ENCODE data around the gene PCAT7.
"Not testable (repeated sequence)": the region's sequence is repeated elsewhere in the genome, so short reads cannot be mapped to it uniquely, and the experiment has no call there.

Gene PCAT7

GRCh38 chr9:94554439-94555331, at the start of gene PCAT7:
TSS of gene PCAT7 (plus strand) at chr9:94555083.
- DNase-seq (ENCODE audit: low read depth): no peak

- not testable (repeated sequence) for DNase-seq (ENCODE audit: low read depth)
Observed at GRCh38 chr9:94506370-94506769, 48.5 kb upstream of the PCAT7 start.

DNA sequence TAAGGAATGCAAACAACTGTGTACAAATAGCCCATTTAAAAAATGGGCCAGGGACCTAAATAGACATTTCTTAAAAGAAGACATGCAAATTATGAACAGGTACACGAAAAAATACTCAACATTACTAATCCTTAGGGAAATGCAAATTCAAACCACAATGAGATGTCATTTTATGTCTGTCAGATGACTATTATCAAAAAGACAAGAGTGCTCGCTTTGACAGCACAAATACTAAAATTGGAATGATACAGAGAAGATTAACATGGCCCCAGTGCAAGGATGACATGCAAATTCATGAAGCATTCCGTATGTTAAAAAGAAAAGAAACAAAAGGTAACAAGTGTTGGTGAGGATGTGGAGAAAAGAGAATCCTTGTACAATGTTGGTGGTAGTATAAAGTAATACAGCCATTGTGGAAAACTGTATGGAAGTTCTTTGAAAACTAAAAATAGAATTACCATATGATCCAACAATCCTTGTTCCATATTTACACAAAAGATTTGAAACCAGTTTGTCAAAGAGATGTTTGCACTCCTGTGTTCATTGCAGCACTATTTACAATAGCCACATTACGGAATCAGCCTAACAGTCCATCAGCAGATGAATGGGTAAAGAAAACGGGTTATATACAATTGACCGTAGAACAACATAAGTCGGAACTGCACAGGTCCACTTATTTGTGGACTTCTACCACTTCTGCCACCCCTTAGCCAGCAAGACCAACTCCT, 47.2 kb upstream of the PCAT7 start:
- no peak for DNase-seq (ENCODE audit: low read depth)

DNA sequence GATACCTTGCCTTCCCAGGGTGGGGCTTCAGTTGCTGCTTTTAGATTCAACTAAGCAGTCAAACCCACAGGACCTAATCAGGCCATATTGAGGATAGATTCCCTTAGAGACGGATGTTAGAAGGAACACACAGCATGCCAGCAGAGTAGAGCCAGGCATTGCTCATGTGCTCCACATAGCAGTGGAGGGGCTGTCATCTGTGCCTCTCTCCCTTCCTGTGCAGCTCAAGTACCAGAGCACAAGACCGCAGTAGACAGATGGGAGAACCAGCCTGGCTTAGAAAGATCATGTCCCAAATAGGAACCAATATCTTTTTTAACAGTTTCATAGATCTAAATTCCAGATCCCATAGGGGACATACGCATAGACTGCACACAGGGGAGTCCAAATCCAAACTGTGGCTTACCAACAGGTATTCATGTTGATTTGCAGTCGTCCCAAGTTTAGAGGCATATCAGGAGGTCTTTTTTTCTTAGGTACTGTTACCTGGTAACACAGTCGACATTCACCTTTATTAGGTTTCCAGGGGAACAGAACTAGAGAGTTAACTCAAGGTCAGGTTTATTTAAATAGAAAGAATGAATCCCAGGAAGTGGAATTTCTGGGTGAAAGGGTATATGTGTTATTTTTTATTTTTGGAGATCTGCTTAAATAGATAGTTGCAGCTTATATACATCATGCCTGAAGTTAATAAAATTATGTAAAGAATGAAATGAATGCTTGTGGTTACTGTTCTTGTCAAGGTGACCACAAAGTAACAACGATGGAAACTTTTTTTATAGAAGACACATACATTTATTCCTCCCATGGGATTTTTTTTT, 43.5 kb upstream of the PCAT7 start:
- DNase-seq (ENCODE audit: low read depth): no peak

DNA sequence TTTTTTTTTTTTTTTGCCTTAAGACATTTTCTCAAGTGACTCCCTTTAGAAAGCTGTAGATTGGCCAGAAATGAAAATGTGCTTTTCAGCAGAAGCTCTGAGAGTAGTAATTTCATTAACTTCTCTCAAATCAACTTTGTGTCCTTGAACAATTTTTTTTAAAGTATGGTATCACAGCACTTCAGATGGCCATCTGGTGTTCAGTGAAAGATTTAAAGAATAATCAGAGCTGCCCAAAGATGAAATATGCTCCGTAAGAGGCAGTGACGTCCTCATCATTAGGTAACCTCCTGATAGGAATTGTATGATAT, 43.0 kb upstream of the PCAT7 start:
- DNase-seq (ENCODE audit: low read depth): no peak

DNA sequence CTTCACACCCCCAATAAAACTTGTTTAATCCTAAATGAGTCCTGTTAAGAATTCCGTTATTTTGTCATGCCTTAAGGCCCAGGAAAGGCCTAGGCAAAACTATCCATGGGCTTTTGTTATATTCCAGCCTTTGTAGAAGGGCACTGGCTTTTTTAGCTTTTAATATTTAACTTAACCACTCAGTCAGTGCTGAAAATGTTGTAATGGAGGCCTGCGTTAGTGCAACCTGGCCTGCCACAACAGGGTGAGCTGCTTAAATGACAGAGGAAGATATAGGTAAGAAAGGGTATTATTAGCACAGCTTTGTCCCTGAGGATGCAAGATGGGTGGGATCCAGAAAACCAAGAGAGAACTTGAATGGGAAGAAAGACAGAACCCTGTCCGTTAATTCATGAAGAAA, 40.2 kb upstream of the PCAT7 start:
- DNase-seq (ENCODE audit: low read depth): no peak

- DNase-seq (ENCODE audit: low read depth): no peak
Observed at GRCh38 chr9:94517254-94517653, 37.6 kb upstream of the PCAT7 start.

DNA sequence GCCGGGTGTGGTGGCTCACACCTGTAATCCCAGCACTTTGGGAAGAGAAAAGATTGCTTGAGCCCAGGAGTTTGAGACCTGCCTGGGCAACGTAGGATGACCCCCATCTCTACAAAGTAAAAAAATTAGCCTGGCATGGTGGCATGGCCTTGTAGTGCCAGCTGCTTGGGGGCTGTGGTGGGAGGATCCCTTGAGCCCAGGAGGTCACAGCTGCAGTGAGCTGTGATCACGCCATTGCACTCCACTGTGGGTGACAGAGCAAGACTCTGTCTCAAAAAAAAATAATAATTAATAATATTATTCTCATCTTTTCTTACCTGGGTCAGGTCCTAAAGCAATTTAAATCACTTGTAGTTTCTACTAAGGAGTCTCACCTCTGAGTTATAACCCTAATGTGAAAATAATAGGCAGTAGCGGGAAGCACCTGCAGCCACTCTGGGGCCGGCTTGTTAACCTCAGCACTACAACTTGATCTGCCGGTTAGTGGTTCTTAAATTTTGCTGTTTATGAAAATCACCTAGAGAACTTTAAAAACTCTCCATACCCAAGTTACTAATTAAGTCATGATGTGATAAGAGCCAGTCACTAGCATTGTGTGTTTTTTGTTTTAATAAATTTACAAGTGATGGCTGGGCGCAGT, 29.4 kb upstream of the PCAT7 start:
- no peak for DNase-seq (ENCODE audit: low read depth)

GRCh38 chr9:94526271-94526670, 28.6 kb upstream of the PCAT7 start:
- DNase-seq (ENCODE audit: low read depth): no peak

DNA sequence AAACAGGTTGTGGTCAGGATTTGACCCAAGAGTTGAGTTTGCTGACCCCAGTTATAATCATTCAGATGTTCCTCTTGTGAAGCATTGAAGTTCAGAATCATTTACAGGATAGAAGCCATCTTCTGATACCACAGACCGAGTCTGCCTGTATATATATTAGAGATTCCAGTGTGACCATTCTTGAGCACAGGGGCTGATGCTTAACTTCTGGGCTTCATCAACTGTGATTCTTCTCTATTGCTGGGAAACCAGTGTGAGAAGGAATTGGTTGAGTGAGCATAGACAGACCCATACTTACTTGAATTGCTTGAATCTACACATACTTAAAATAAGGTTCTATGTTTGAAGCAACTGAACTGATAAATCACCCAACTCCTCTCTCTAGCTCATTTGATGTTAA, 27.9 kb upstream of the PCAT7 start:
- no peak for DNase-seq (ENCODE audit: low read depth)

- no peak for DNase-seq (ENCODE audit: low read depth)
Observed at GRCh38 chr9:94528886-94529285, 26.0 kb upstream of the PCAT7 start.

DNA sequence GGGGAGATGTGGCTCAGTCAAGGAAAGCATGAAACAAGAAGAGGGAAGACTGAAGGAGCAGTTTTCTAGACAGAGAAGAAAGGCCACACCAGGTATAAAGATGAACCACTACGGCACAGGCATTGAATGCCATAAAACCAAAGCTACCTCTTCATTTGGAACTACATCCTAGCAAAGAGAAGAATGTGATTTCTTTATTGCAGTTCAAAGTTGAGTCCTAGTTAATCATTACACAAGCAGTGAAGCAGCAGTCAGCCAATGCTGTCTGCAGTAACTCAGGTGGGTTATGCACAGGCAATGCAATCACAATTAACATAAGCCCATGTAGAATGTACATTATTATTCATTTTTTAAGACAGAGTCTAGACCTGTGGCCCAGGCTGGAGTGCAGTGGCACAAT, 21.7 kb upstream of the PCAT7 start:
- no peak for DNase-seq (ENCODE audit: low read depth)

- DNase-seq (ENCODE audit: low read depth): no peak
Observed at GRCh38 chr9:94533601-94534000, 21.3 kb upstream of the PCAT7 start.

DNA sequence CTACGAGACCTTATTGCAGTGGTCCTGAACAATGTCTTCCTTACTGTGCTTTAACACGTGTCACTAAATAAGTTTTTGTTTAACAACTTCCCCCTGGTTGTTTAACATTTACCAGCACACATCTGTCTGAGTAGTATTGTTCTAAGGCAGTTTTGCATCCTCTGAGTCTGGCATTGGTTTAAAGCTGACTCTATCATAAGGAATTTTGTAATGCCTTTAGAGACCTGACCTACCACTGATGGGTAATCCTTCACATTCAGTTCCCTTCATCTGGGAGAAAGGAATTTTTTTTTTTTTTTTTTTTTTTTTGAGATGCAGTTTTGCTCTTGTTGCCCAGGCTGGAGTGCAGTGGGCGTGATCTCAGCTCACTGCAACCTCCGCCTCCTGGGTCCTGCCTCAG, 20.0 kb upstream of the PCAT7 start:
- DNase-seq (ENCODE audit: low read depth): peak; percentile 11

- DNase-seq (ENCODE audit: low read depth): no peak
Observed at GRCh38 chr9:94538908-94539307, 16.0 kb upstream of the PCAT7 start.

DNA sequence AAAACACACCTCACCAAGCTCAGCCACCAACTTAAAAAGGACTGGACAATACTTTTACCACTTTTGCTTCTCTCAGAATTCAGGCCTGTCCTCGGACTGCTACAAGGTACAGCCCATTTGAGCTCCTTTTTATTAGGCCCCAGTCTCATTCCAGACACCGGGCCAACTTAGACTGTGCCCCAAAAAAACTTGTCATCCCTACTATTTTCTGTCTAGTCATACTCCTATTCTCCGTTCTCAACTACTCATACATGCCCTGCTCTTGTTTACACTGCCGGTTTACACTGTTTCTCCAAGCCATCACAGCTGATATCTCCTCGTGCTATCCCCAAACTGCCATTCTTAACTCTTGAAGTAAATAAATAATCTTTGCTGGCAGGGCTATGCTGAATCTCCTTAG, 10.5 kb upstream of the PCAT7 start:
- not testable (repeated sequence) for DNase-seq (ENCODE audit: low read depth)

GRCh38 chr9:94545940-94546339, 8.9 kb upstream of the PCAT7 start:
- no peak for DNase-seq (ENCODE audit: low read depth)

- DNase-seq (ENCODE audit: low read depth): no peak
Observed at GRCh38 chr9:94553029-94553938, 1.6 kb upstream of the PCAT7 start.

- DNase-seq (ENCODE audit: low read depth): no peak
Observed at GRCh38 chr9:94554078-94554438, 825 bp upstream of the PCAT7 start.

DNA sequence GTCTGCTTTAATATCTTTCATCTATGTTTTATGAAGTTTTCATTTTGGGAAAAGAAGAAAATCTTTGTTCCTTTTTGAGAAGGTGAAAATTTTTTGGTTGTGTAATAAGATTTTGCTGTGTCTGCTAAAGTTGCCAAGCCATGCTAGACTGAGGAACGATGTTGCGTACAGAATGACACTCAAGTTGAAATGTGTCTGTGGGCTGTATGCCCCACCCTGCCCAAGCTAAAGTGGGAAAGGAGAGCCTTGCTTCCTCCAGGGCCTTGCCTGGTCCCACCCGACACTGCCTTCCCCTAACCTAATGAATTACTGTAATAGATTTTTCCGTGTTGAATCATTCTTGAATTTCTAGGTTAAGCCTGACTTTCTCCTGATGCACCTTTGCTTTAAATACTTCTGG, 2.5 kb downstream of the PCAT7 start:
- DNase-seq (ENCODE audit: low read depth): no peak

GRCh38 chr9:94560237-94560636, 5.4 kb downstream of the PCAT7 start:
- DNase-seq (ENCODE audit: low read depth): no peak
